ENCODE results near the gene TBC1D30. TPM values are rescaled to one million over a fixed set of nuclear protein-coding genes. Genes with fewer than 3 reads are reported as not detected.
"Not testable (repeated sequence)": the region's sequence is repeated elsewhere in the genome, so short reads cannot be mapped to it uniquely, and the experiment has no call there.

Gene TBC1D30
- total RNA-seq, 1 donor from 2014 or later: 53.0 TPM

GRCh38 chr12:64840949-64841717 lies 16.7 kb downstream of the TBC1D30 start:
- Histone ChIP-seq H3K27ac (no peak overlapping the region), H3K4me1 (no peaks in the 10 kb centered on the region), H3K36me3 (no peaks in the 10 kb centered on the region), H3K4me3 (no peak overlapping the region), H3K27me3 (no peaks in the 10 kb centered on the region), H3K9me3 (no peaks in the 10 kb centered on the region)
- no peak for DNase-seq (ENCODE audit: low spot score in 2 of 2)
- no peak for TF ChIP-seq CTCF (IDR thresholded peaks at IDR 0.05)
- intact Hi-C loops (cut with DNase I): no loop called here

GRCh38 chr12:64848409-64848808 lies 24.0 kb downstream of the TBC1D30 start:
- H3K36me3 ChIP-seq: not testable (repeated sequence)

GRCh38 chr12:64858882-64859605 lies 34.6 kb downstream of the TBC1D30 start:
- H3K4me1 ChIP-seq: no peaks in the 10 kb centered on the region
- no peak overlapping the region for H3K4me3 ChIP-seq
- no peaks in the 10 kb centered on the region for H3K27me3 ChIP-seq
- H3K9me3 ChIP-seq: no peaks in the 10 kb centered on the region
- no peak for TF ChIP-seq CTCF (IDR thresholded peaks at IDR 0.05)
- H3K27ac ChIP-seq: no peak overlapping the region
- DNase-seq (ENCODE audit: low spot score in 2 of 2): no peak
- intact Hi-C loops (cut with DNase I): no loop called here
- H3K36me3 ChIP-seq: no peaks in the 10 kb centered on the region

More at GRCh38 chr12:64848409-64848808, 24.0 kb downstream of the TBC1D30 start:
- H3K4me1 ChIP-seq; H3K27ac ChIP-seq; intact Hi-C loops (cut with DNase I); DNase-seq (ENCODE audit: low spot score in 2 of 2); H3K27me3 ChIP-seq; H3K4me3 ChIP-seq; H3K9me3 ChIP-seq: not testable (repeated sequence)

GRCh38 chr12:64860446-64860998 lies 36.1 kb downstream of the TBC1D30 start:
- Histone ChIP-seq H3K27me3 (no peaks in the 10 kb centered on the region), H3K36me3 (no peaks in the 10 kb centered on the region), H3K4me3 (no peak overlapping the region), H3K4me1 (no peaks in the 10 kb centered on the region), H3K9me3 (no peaks in the 10 kb centered on the region), H3K27ac (no peak overlapping the region)
- no peak for TF ChIP-seq CTCF (IDR thresholded peaks at IDR 0.05)
- intact Hi-C loops (cut with DNase I): no loop called here
- DNase-seq (ENCODE audit: low spot score in 2 of 2): no peak

GRCh38 chr12:64864319-64864718 lies 39.9 kb downstream of the TBC1D30 start:
- intact Hi-C loops (cut with DNase I): no loop called here
- DNase-seq (ENCODE audit: low spot score in 2 of 2): no peak
- Histone ChIP-seq H3K36me3 (no peaks in the 10 kb centered on the region), H3K9me3 (no peaks in the 10 kb centered on the region), H3K4me3 (no peak overlapping the region), H3K4me1 (no peaks in the 10 kb centered on the region), H3K27me3 (no peaks in the 10 kb centered on the region), H3K27ac (no peak overlapping the region)
- TF ChIP-seq CTCF (IDR thresholded peaks at IDR 0.05): no peak

GRCh38 chr12:64875186-64875585 lies 50.7 kb downstream of the TBC1D30 start:
- Histone ChIP-seq H3K27ac (no peak overlapping the region), H3K27me3 (no peaks in the 10 kb centered on the region), H3K9me3 (no peaks in the 10 kb centered on the region), H3K36me3 (no peaks in the 10 kb centered on the region), H3K4me3 (no peak overlapping the region), H3K4me1 (no peaks in the 10 kb centered on the region)
- no peak for DNase-seq (ENCODE audit: low spot score in 2 of 2)
- TF ChIP-seq CTCF (IDR thresholded peaks at IDR 0.05): no peak
- intact Hi-C loops (cut with DNase I): no loop called here
